Measurements from ENCODE around the gene PLCH2. TPM values are rescaled to one million over a fixed set of nuclear protein-coding genes. Genes with fewer than 3 reads are reported as not detected.

PLCH2 gene
- total RNA-seq, 1 experiment from 2014 or later: 0.27 TPM

DNA sequence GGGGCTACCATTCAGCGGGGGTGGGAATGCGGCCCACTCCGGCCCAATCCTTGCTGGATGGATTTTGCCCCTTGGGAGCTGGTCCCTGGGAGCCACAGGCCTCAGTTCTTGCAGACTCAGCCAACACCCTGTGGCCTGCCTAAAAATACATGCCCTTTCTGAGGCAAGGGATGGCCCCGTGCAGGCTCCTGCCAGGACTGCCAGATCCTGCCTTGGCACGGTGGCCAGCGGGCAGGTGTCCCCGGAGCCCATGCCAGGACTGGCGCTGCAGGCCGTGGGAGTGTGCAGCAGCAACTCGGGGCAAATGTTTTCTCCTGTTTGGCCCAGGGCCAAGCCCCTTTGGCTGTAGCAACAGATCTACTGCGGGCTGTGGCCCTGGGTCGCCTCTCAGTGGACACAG is 51.9 kb downstream of the PLCH2 start:
- H3K4me3 Mint-ChIP-seq (ENCODE audit: unreplicated experiment): no peak overlapping the region
- no peak for DNase-seq
- intact Hi-C loops (cut with micrococcal nuclease; ENCODE audit: unreplicated experiment): loop anchor here (5.0 kb wide), 1 partner anchor 59 kb away; the partner anchor contains the start of gene PRXL2B
- H3K9me3 Mint-ChIP-seq (ENCODE audit: unreplicated experiment): no peaks in the 10 kb centered on the region
- POLR2A ChIA-PET: no interaction called here
- H3K27me3 ChIP-seq (replicated peaks; ENCODE audit: control insufficient read depth, insufficient read depth, low read length): peaks cover 3% of the 10 kb centered on the region
- H3K27ac Mint-ChIP-seq (ENCODE audit: unreplicated experiment): no peak overlapping the region
- 0 out of 2 replicates have a peak, but pooled peaks cover 3% of the 10 kb centered on the region for H3K4me1 ChIP-seq
- peaks cover 4% of the 10 kb centered on the region for H3K27me3 Mint-ChIP-seq (ENCODE audit: insufficient read depth, unreplicated experiment)
- TF ChIP-seq, protein P1, sequence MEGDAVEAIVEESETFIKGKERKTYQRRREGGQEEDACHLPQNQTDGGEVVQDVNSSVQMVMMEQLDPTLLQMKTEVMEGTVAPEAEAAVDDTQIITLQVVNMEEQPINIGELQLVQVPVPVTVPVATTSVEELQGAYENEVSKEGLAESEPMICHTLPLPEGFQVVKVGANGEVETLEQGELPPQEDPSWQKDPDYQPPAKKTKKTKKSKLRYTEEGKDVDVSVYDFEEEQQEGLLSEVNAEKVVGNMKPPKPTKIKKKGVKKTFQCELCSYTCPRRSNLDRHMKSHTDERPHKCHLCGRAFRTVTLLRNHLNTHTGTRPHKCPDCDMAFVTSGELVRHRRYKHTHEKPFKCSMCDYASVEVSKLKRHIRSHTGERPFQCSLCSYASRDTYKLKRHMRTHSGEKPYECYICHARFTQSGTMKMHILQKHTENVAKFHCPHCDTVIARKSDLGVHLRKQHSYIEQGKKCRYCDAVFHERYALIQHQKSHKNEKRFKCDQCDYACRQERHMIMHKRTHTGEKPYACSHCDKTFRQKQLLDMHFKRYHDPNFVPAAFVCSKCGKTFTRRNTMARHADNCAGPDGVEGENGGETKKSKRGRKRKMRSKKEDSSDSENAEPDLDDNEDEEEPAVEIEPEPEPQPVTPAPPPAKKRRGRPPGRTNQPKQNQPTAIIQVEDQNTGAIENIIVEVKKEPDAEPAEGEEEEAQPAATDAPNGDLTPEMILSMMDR (IDR thresholded peaks at IDR 0.05; ENCODE audit: insufficient read depth in 1 of 2, low read depth in 1 of 2, low read length in 1 of 2, severe bottlenecking in 1 of 2, unreplicated experiment in 1 of 2): no peak
- H3K36me3 Mint-ChIP-seq (ENCODE audit: insufficient read depth, unreplicated experiment): peaks cover 6% of the 10 kb centered on the region
- no peaks in the 10 kb centered on the region for H3K36me3 ChIP-seq (ENCODE audit: control insufficient read depth, insufficient read depth, low read length)
- no peaks in the 10 kb centered on the region for H3K4me1 Mint-ChIP-seq (ENCODE audit: low read depth, unreplicated experiment)
- CTCF ChIA-PET: no interaction called here
- no peaks in the 10 kb centered on the region for H3K9me3 ChIP-seq
- no peak overlapping the region for H3K4me3 ChIP-seq (ENCODE audit: low read depth, low read length)
- no TSS peak for BruUV-seq (replicated peaks)

DNA sequence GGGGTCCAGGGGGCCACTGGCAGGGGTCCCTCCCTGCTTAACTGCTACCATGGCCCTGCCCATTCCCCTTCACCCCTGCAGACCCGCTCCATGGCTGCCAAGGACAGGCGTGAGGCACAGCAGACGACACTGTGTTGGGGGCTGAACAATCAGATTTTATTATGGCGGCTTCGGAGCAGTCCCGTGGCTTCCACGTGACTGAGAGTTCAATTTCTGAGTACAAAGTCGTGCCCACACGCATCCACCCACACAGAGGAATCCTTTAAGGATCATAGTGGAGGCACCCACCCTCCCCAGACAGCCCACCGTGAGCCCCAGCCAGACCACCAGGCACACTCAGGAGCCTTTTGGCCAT is 52.5 kb downstream of the PLCH2 start:
- Mint-ChIP-seq H3K9me3 (ENCODE audit: unreplicated experiment) (no peaks in the 10 kb centered on the region), H3K36me3 (ENCODE audit: insufficient read depth, unreplicated experiment) (peaks cover 6% of the 10 kb centered on the region), H3K27me3 (ENCODE audit: insufficient read depth, unreplicated experiment) (peaks cover 4% of the 10 kb centered on the region), H3K4me3 (ENCODE audit: unreplicated experiment) (no peak overlapping the region), H3K27ac (ENCODE audit: unreplicated experiment) (no peak overlapping the region), H3K4me1 (ENCODE audit: low read depth, unreplicated experiment) (no peaks in the 10 kb centered on the region)
- Histone ChIP-seq H3K36me3 (ENCODE audit: control insufficient read depth, insufficient read depth, low read length) (no peaks in the 10 kb centered on the region), H3K4me1 (0 out of 2 replicates have a peak, but pooled peaks cover 3% of the 10 kb centered on the region), H3K27me3 (replicated peaks; ENCODE audit: control insufficient read depth, insufficient read depth, low read length) (peaks cover 3% of the 10 kb centered on the region), H3K9me3 (no peaks in the 10 kb centered on the region), H3K4me3 (ENCODE audit: low read depth, low read length) (no peak overlapping the region)
- no TSS peak for BruUV-seq (replicated peaks)
- intact Hi-C loops (cut with micrococcal nuclease; ENCODE audit: unreplicated experiment): loop anchor here (5.0 kb wide), 1 partner anchor 59 kb away; the partner anchor contains the start of gene PRXL2B
- ChIA-PET POLR2A (no interaction called here), CTCF (no interaction called here)
- DNase-seq: no peak
- TF ChIP-seq, protein P1 (IDR thresholded peaks at IDR 0.05; ENCODE audit: insufficient read depth in 1 of 2, low read depth in 1 of 2, low read length in 1 of 2, severe bottlenecking in 1 of 2, unreplicated experiment in 1 of 2): no peak

DNA sequence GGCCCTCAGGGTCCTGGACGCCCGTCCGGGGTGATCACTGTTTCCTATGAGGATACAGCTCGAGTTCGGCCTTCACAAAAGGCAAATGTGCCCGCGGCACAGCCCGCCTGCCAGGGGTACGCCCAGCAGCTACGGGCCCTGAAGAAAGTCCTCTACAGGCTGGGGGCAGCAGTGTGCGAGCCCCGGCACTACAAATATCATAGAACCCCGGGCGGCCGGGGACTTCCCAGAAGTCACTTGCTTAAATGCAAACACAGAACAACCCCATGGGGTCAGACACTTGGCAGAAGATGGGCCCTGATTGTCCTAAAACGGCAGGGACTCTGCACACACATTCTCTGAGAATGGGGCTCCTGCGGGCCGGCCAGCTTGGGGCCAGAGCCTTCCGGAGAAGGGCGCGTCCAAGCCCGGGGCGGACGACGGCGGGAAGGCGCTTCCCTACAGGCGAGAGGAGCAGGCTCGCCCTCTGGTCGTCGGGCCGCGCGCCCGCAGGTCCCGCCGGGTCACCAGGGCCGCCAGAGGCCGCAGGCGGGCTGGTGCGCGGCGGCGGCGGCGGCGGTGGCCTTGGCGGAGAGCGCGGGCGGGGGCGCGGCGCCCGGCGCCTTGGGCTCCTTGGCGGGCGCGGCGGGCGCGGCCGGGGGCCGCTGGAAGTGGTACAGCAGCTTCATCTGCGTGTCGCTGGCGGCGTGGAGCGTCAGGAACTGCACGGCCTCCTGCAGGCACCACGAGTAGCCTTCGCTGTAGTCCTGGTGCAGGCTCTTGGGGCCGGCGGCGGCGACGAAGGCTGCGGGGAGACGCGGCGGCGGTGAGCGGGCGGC is 53.1 kb downstream of the PLCH2 start:
- Histone ChIP-seq H3K27me3 (replicated peaks; ENCODE audit: control insufficient read depth, insufficient read depth, low read length) (peaks cover 3% of the 10 kb centered on the region), H3K36me3 (ENCODE audit: control insufficient read depth, insufficient read depth, low read length) (no peaks in the 10 kb centered on the region), H3K4me3 (ENCODE audit: low read depth, low read length) (peak overlapping the region; percentile 10), H3K4me1 (0 out of 2 replicates have a peak, but pooled peaks cover 3% of the 10 kb centered on the region), H3K9me3 (no peaks in the 10 kb centered on the region)
- H3K27ac Mint-ChIP-seq (ENCODE audit: unreplicated experiment): no peak overlapping the region
- peaks cover 6% of the 10 kb centered on the region for H3K36me3 Mint-ChIP-seq (ENCODE audit: insufficient read depth, unreplicated experiment)
- peak overlapping the region; percentile 31 for H3K4me3 Mint-ChIP-seq (ENCODE audit: unreplicated experiment)
- ChIA-PET POLR2A (no interaction called here), CTCF (no interaction called here)
- TF ChIP-seq, protein P1 (IDR thresholded peaks at IDR 0.05; ENCODE audit: insufficient read depth in 1 of 2, low read depth in 1 of 2, low read length in 1 of 2, severe bottlenecking in 1 of 2, unreplicated experiment in 1 of 2): no peak
- H3K9me3 Mint-ChIP-seq (ENCODE audit: unreplicated experiment): no peaks in the 10 kb centered on the region
- H3K4me1 Mint-ChIP-seq (ENCODE audit: low read depth, unreplicated experiment): no peaks in the 10 kb centered on the region
- intact Hi-C loops (cut with micrococcal nuclease; ENCODE audit: unreplicated experiment): loop anchor here (5.0 kb wide), 1 partner anchor 58 kb away; the partner anchor contains the start of gene PRXL2B
- no TSS peak for BruUV-seq (replicated peaks)
- H3K27me3 Mint-ChIP-seq (ENCODE audit: insufficient read depth, unreplicated experiment): peaks cover 4% of the 10 kb centered on the region
- DNase-seq: peak in 1 of 2 experiments; percentile 68
